ENCODE measurements around the gene PRCP. TPM values are rescaled to one million over a fixed set of nuclear protein-coding genes. Genes with fewer than 3 reads are reported as not detected.

The PRCP gene
- total and polyA plus RNA-seq, 2 donors (not counting 3 experiments of a cell fraction or from before 2014, with no cell fraction given): 170 to 277 TPM

- no peak overlapping the region for H3K9ac ChIP-seq (replicated peaks; ENCODE audit: extremely low read depth, insufficient read depth, low read length)
- H3K27me3 ChIP-seq (ENCODE audit: control insufficient read depth in 2 of 2, insufficient read depth in 2 of 2, low read length in 2 of 2): no peaks in the 10 kb centered on the region
- no peaks in the 10 kb centered on the region for H3K9me3 ChIP-seq (replicated peaks; ENCODE audit: control insufficient read depth, insufficient read depth, low read length)
- dilution Hi-C loops (cut with MboI; ENCODE audit: extremely low pct_ligation_motif_present, low sequenced_read_pairs): no loop called here
- BruUV-seq (replicated peaks): no TSS peak
- peak; percentile 68 for FAIRE-seq
- no peaks in the 10 kb centered on the region for H4K20me1 ChIP-seq (replicated peaks; ENCODE audit: control insufficient read depth, extremely low read depth, insufficient read depth, low read length)
- ChIA-PET POLR2A (no interaction called here), CTCF (interaction anchor here (0.6 to 4.0 kb wide), 59 partner anchors 9 to 1052 kb away, joined by 3 to 69 read pairs (median 5); partner anchors contain the start of genes DDIAS and PRCP)
- DNase-seq (ENCODE audit: low read depth, low spot score): peak; percentile 85
- intact Hi-C loops (cut with micrococcal nuclease): loop anchor here (1.0 to 5.0 kb wide), 7 partner anchors 58 to 1041 kb away; partner anchors contain the start of genes PCF11 and PRCP
- H3K4me3 ChIP-seq (replicated peaks in 1 of 3; ENCODE audit: insufficient read depth in 1 of 3, low read depth in 1 of 3, low read length in 3 of 3): no peak overlapping the region
- peak overlapping the region; percentile 28 for H2AFZ ChIP-seq (ENCODE audit: low read depth, low read length)
- H3K27ac ChIP-seq (ENCODE audit: insufficient read depth, low read depth, low read length): no peak overlapping the region
- H3K9me1 ChIP-seq (replicated peaks; ENCODE audit: control insufficient read depth, extremely low read depth, insufficient read depth, low read length): no peaks in the 10 kb centered on the region
- peak overlapping the region; percentile 13 for H3K4me2 ChIP-seq (ENCODE audit: insufficient read depth, low read length)
- no peak for TF ChIP-seq POLR2A (IDR thresholded peaks at IDR 0.05; ENCODE audit: low read depth, low read length)
- TF ChIP-seq, protein P1, sequence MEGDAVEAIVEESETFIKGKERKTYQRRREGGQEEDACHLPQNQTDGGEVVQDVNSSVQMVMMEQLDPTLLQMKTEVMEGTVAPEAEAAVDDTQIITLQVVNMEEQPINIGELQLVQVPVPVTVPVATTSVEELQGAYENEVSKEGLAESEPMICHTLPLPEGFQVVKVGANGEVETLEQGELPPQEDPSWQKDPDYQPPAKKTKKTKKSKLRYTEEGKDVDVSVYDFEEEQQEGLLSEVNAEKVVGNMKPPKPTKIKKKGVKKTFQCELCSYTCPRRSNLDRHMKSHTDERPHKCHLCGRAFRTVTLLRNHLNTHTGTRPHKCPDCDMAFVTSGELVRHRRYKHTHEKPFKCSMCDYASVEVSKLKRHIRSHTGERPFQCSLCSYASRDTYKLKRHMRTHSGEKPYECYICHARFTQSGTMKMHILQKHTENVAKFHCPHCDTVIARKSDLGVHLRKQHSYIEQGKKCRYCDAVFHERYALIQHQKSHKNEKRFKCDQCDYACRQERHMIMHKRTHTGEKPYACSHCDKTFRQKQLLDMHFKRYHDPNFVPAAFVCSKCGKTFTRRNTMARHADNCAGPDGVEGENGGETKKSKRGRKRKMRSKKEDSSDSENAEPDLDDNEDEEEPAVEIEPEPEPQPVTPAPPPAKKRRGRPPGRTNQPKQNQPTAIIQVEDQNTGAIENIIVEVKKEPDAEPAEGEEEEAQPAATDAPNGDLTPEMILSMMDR (IDR thresholded peaks at IDR 0.05; ENCODE audit: extremely low read depth in 1 of 2, insufficient read depth in 1 of 2, low read depth in 1 of 2, low read length in 2 of 2): peak; percentile 86 to 95
- no peak for TF ChIP-seq GATA2 (IDR thresholded peaks at IDR 0.05; ENCODE audit: insufficient read depth, insufficient read length, low read depth, low read length)
- H3K79me2 ChIP-seq (ENCODE audit: control insufficient read depth, insufficient read depth, low read length): no peaks in the 10 kb centered on the region
- no peaks in the 10 kb centered on the region for H3K36me3 ChIP-seq (ENCODE audit: control insufficient read depth in 2 of 2, extremely low read depth in 1 of 2, insufficient read depth in 2 of 2, low read length in 2 of 2)
- peaks cover 2% of the 10 kb centered on the region for H3K4me1 ChIP-seq (ENCODE audit: control insufficient read depth, extremely low read depth, insufficient read depth, low read length)
These were observed 124.4 kb downstream of the PRCP start for GRCh38 chr11:82775736-82776346.

- Histone ChIP-seq H3K79me2 (ENCODE audit: control insufficient read depth, insufficient read depth, low read length) (no peaks in the 10 kb centered on the region), H3K9me3 (replicated peaks; ENCODE audit: control insufficient read depth, insufficient read depth, low read length) (no peaks in the 10 kb centered on the region), H4K20me1 (replicated peaks; ENCODE audit: control insufficient read depth, extremely low read depth, insufficient read depth, low read length) (no peaks in the 10 kb centered on the region), H3K36me3 (ENCODE audit: control insufficient read depth in 2 of 2, extremely low read depth in 1 of 2, insufficient read depth in 2 of 2, low read length in 2 of 2) (no peaks in the 10 kb centered on the region), H3K4me3 (replicated peaks in 1 of 3; ENCODE audit: insufficient read depth in 1 of 3, low read depth in 1 of 3, low read length in 3 of 3) (no peak overlapping the region), H3K9me1 (replicated peaks; ENCODE audit: control insufficient read depth, extremely low read depth, insufficient read depth, low read length) (no peaks in the 10 kb centered on the region), H3K27ac (ENCODE audit: insufficient read depth, low read depth, low read length) (no peak overlapping the region), H3K27me3 (ENCODE audit: control insufficient read depth in 2 of 2, insufficient read depth in 2 of 2, low read length in 2 of 2) (no peaks in the 10 kb centered on the region), H3K4me1 (ENCODE audit: control insufficient read depth, extremely low read depth, insufficient read depth, low read length) (peaks cover 2% of the 10 kb centered on the region), H3K4me2 (ENCODE audit: insufficient read depth, low read length) (no peak overlapping the region), H3K9ac (replicated peaks; ENCODE audit: extremely low read depth, insufficient read depth, low read length) (no peak overlapping the region), H2AFZ (ENCODE audit: low read depth, low read length) (no peak overlapping the region)
- intact Hi-C loops (cut with micrococcal nuclease): loop anchor here (1.0 to 5.0 kb wide), 6 partner anchors 57 to 475 kb away; partner anchors contain the start of genes PCF11 and PRCP
- CTCF ChIA-PET: interaction anchor here (0.9 to 4.0 kb wide), 44 partner anchors 8 to 1052 kb away, joined by 3 to 69 read pairs (median 5); partner anchors contain the start of genes DDIAS and PRCP
- TF ChIP-seq, protein P2, sequence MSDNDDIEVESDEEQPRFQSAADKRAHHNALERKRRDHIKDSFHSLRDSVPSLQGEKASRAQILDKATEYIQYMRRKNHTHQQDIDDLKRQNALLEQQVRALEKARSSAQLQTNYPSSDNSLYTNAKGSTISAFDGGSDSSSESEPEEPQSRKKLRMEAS (IDR thresholded peaks at IDR 0.05; ENCODE audit: insufficient read depth, insufficient read length): no peak
- no TSS peak for BruUV-seq (replicated peaks)
- POLR2A ChIA-PET: no interaction called here
- FAIRE-seq (no peak), DNase-seq (ENCODE audit: low read depth, low spot score) (no peak)
- dilution Hi-C loops (cut with MboI; ENCODE audit: extremely low pct_ligation_motif_present, low sequenced_read_pairs): no loop called here
These were observed 125.0 kb downstream of the PRCP start for GRCh38 chr11:82775218-82775617.

Other genes starting within 250 kb of the PRCP start
- gene FAM181B, start 166.6 kb downstream of the PRCP start, total RNA-seq: not detected in 2 replicates
- gene FAM181B, start 166.6 kb downstream of the PRCP start, polyA plus RNA-seq: 0.03 TPM in 1 of 2 replicates, not detected in the other
- gene DDIAS, start 1.3 kb upstream of the PRCP start, total RNA-seq: 8.5 and 9.2 TPM in 2 replicates
- gene DDIAS, start 1.3 kb upstream of the PRCP start, polyA plus RNA-seq: 3.5 and 4.5 TPM in 2 replicates
- 14.6 and 18.4 TPM in 2 replicates for gene RAB30, start 171.5 kb upstream of the PRCP start, total RNA-seq
- 3.1 and 4.1 TPM in 2 replicates for gene RAB30, start 171.5 kb upstream of the PRCP start, polyA plus RNA-seq

Measured in endothelial cell of umbilical vein (primary cell).